Measurements from ENCODE around the gene ASCL3.
A peak's percentile ranks its signal among the peaks of the same experiment; 100 is the strongest.

The ASCL3 gene

GRCh38 chr11:8973121-8973520 is 30.3 kb upstream of the ASCL3 start:
- no peak overlapping the region for H3K27ac ChIP-seq
- TF ChIP-seq, protein P1, sequence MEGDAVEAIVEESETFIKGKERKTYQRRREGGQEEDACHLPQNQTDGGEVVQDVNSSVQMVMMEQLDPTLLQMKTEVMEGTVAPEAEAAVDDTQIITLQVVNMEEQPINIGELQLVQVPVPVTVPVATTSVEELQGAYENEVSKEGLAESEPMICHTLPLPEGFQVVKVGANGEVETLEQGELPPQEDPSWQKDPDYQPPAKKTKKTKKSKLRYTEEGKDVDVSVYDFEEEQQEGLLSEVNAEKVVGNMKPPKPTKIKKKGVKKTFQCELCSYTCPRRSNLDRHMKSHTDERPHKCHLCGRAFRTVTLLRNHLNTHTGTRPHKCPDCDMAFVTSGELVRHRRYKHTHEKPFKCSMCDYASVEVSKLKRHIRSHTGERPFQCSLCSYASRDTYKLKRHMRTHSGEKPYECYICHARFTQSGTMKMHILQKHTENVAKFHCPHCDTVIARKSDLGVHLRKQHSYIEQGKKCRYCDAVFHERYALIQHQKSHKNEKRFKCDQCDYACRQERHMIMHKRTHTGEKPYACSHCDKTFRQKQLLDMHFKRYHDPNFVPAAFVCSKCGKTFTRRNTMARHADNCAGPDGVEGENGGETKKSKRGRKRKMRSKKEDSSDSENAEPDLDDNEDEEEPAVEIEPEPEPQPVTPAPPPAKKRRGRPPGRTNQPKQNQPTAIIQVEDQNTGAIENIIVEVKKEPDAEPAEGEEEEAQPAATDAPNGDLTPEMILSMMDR (conservative IDR thresholded peaks at IDR 0.05), result no peak

DNA sequence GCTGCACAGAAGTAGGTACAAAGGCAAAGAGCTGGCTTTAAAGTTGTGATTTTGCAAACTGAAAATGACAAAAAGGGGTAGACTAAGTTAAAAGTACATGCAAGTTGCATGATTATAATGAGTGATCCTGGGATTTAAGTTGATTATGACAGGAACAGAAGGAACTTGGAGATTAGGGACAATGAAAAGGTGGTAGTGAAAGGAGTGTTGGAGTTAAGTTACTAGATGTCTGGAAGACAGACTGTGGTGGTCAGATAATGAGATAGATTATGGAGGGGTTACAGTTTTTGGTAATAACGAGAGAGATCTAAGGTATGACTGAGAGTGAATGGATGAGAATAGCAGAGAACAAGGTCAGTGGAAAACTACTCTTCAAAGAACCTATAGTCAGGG is 29.1 kb upstream of the ASCL3 start:
- TF ChIP-seq, protein P1 (conservative IDR thresholded peaks at IDR 0.05), result no peak
- H3K27ac ChIP-seq, result no peak overlapping the region

GRCh38 chr11:8971196-8971923 is 28.5 kb upstream of the ASCL3 start:
- TF ChIP-seq, protein P1 (conservative IDR thresholded peaks at IDR 0.05), result no peak
- H3K27ac ChIP-seq, result no peak overlapping the region

DNA sequence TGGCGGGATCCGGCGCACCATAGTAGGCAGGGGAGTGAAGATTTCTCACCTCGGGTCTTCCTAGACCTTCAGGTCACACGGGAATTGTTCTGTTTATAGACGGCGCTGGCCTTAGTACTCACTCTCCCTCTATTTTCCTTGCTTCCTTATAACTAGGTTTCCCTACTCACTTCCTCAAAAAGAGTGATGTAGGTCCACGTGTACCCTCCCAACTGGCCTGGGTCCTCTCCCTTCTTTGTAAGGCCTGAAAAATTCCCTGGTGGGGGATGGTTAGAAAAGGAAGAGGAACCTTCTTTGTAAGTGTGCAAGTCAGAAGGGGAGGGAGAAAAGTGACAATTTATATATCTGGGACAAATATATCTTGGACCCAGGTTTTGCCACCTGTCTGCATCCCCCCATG is 24.4 kb upstream of the ASCL3 start:
- no peak overlapping the region for H3K27ac ChIP-seq
- TF ChIP-seq, protein P1 (conservative IDR thresholded peaks at IDR 0.05), result no peak

- TF ChIP-seq, protein P1 (conservative IDR thresholded peaks at IDR 0.05), result no peak
- peak within 1 kb of the TSS; percentile 91 for H3K27ac ChIP-seq
Observed at GRCh38 chr11:8964324-8965320, 21.8 kb upstream of the ASCL3 start, which contains the start of gene TMEM9B. Gene TMEM9B, minus strand, starts transcription at chr11:8964442. Its CDS starts 129 bp downstream, at chr11:8964313.

DNA sequence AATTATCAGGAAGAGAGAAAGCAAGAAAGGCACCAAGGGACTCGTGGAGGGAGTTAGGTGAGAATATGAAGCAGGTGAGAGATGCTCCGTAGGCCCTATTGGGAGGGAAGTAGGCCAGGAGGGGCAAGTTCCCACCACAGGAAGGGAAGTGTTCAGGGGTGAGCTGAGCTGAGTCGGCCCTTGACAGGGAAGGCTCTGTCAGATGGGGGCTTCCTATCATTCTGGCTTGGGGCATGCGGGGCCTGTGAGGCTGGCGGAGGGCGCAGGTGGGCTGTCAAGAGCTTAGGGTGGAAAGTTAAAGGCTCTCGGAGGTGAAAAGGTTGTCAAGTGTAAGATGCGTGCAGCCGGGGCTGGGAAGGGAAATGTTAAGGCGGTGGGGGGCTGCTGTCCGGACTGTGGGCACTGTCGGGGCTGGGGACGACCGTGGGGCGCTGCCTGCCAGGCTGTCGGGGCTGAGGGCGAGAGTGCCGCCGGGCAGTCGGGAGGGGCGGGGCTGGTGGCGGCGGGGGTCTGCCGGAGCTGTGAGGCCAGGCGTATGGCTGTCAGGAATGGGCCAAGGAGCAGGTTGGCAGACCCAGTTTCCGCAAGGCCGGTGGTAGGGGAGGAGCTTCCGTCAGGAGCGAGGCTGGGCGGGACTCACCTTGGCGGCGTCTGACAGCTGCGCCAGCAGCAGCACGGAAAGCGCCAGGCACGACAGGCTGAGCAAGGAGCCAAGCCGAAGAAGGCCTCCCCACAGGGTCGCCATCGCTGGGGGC is 20.9 kb upstream of the ASCL3 start:
- peak overlapping the region; percentile 91 for H3K27ac ChIP-seq
- TF ChIP-seq, protein P1 (conservative IDR thresholded peaks at IDR 0.05), result no peak

Measured in VCaP (cell line).